ENCODE results near the gene CDK15. TPM values are rescaled to one million over a fixed set of nuclear protein-coding genes. Genes with fewer than 3 reads are reported as not detected.
"Not testable (repeated sequence)": the region's sequence is repeated elsewhere in the genome, so short reads cannot be mapped to it uniquely, and the experiment has no call there.

CDK15 gene
- polyA plus RNA-seq, 1 donor = 2.9 TPM

DNA sequence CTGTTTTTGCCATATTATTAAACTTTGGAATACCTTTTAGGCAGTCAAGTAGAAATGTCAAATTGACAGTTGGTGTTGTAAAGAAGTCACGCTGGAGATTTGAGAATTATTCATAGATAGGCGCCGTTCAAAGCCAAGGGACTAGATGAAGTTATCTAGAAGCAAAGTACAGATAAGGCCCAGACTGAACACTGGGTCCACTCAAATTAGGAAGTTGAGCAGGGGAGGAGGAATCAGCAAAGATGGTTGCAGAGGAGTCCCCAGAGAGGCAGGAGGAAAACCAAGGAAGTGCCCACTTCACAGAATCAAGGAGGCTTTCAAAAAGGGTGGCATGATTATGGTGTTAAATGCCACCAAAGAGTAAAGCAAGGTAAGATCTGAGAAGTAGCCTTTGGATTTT is 16.0 kb upstream of the CDK15 start:
- DNase-seq = no peak

DNA sequence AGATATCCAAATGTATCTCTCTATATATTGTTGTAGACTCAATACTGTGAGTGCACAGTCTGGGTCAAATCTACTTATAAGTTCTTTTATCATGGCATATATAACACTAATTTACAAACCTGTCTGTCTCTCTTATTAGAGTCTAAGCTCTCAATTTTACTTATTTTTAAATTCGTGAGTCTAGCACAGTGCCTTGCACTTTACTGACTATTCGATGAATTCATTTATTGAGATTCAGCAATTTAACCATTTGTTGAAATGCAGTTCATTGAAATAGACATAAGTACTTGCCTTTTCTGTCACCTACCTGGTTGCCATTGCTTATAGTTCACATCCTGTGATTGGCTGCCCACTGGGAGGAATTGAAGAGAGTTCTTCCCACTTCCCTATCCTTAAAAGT is 15.3 kb upstream of the CDK15 start:
- no peak for DNase-seq

DNA sequence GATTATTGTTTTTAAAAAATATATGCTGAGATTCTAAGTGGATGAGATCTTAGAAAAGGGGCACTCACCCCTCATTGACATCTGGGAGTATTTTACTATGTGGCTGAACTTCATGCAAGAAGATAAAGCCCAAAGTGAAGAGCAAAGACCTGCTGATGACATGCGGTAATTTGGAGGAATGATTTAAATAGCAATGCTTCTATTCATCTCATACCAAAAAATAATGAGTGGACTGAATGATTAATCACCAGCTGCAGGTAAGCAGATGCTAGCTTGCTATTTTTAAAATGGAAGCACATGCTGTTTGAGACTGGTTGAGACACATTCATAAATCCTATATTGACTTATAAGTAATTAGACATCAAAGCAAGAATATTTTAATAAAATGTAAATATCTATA is 12.7 kb upstream of the CDK15 start:
- DNase-seq = no peak

DNA sequence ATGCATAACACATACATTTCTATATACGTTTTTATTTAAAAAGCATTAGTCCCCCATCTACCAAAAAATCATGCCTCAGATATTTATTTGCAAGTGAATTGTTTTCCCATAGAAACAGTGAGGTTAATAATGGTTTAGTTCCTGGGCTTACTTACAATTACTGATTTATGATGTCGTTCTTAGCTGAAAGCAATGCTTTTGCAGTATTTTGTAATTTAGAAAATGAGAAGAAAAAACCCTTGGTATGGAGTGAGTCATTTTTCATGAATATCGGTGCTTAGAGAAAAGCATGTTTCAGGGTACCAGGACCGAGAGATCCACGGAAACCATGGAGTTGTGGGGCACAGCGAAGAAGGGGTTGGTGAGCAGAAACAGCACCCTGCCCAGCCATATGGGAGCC is 12.0 kb upstream of the CDK15 start:
- no peak for DNase-seq

DNA sequence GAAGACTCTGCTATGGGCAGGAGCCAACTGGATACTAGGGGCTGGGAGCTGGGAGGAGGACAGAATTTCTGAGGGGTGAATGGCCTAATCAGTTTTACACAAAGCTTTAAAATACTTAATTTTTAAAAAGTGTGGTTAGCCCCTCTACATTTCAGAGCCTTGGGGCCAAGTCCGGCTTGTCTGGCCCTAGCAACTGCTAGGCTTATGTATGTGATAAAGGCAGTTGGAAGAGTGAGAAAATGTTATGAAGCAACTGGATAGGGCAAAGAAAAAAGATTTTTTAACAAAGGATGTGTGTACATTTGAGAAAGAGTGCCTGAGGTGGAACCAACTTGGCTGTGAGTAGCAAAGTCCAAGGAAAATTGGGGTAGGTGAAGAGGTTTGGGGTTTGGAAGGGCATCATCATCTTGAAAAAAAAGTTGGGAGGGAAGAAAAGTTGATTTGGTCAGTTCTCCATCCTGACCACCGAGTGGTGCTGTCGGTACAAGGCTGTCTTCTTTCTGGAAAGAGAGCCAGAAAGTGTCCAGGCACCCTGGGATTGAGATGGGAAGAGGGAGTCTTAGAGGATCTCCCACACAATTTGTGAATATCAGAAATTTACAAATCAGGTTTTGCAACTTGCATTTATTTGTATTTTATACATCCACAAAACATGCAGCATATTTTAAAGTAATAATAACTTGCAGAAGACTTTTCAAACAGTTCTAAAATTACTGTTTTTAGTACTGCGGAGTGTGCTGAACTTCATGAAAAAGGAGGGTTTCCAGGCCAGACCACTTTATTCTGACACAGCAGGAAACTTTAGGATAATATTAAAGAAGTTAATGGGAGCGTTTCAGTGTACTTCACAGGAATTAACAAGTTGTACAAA is 10.5 kb upstream of the CDK15 start:
- DNase-seq = no peak

- DNase-seq = no peak
These were observed 9.9 kb upstream of the CDK15 start for GRCh38 chr2:201796478-201796865.

DNA sequence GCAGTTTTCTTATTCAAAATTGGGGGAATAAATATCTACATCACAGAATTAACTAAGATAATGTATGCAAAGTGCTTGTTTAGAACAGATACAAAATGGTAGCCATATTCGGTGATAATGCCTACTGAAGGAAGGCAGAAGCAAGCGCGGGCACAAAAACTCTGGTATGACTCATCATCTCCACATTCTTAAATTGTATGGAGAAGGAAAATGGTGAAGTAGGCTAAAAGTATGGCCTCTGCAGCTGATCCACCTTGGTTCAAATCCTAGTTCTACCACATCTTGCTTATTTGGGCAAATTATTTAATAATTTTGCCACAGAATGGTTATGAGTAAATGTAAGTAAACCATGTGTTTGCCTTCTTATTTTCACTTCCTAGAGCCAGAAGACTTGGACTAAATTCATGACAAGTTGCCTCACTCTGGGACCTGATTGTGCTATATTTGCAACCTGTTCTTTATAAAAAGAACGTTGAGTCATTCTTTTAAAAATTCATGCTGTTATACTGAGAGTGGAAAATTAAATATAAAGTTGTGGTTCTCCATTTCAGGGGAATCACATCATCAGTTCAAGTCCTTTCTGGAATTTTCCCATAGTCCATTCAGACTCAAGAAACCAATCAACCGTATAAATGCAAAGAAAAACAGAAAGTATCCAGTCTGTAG is 9.0 kb upstream of the CDK15 start:
- DNase-seq = no peak

DNA sequence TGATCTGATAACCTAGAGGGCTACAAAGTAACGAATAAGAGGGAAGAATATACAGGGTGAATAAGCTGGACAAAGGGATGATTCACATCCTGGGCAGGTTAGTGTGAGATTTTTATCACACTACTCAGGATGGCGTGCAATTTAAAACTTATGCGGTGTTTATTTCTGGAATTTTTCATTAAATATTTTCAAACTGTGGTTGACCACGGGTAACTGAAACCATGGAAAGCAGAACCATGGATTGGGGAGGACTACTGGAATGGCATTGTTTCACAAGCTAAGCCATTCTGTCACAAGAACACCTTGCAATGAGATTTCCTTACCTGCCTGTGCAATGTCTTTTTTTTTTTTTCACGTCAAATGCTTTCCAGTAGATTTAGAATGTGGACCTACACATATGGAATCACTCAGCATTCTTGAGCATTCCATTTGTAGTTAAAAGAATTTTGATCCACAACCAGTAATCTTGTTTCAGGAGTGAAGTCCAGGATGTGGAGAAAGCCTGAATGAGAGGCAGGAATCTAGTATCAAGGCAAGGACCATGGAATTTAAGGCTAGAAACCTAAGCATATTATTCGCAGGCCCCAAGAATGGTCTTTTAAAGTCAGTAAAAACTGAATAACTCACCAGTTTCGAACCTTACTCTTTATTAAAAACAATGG is 8.0 kb upstream of the CDK15 start:
- no peak for DNase-seq

GRCh38 chr2:201798914-201799285 is 7.4 kb upstream of the CDK15 start:
- DNase-seq = not testable (repeated sequence)

DNA sequence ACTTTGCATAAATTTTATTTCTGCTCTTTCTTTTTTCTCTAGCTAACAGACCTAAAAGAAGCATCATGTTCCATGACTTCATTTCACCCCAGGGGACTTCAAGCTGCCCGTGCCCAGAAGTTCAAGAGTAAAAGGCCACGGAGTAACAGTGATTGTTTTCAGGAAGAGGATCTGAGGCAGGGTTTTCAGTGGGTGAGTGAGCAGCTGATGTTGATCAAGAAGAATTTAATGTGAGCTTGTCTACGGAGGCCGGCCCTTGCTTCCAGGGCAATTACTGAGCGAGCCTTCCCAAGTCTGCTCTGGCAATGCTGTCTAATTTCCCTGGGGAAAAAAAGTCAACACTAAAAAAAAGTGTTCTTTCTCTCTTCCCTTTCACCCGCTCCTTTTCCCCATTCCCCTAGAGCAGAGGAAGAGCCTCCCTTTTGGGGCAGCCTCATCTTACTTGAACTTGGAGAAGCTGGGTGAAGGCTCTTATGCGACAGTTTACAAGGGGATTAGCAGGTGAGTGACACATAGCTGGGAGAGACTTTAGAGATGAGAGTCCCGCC is 1.2 kb downstream of the CDK15 start:
- peak; percentile 71 for DNase-seq

DNA sequence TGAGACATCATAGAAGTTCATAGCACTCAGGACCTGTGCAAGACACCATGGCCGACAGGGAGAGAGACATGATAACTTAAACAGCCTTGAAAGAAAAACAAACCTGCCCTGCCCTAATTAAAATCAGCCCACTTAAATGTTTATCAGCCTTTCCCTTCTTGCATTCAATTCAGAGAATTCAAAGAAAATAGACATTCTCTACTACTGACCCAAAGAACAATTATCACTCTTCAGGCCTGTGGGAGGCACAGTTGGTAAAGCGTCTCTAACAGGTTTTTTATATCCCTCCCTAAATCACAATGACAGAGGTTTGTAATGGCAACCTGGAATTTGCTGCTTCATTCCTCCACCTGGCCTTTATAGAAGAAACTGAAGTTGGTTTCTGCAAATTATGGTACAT is 1.7 kb downstream of the CDK15 start:
- DNase-seq = no peak

DNA sequence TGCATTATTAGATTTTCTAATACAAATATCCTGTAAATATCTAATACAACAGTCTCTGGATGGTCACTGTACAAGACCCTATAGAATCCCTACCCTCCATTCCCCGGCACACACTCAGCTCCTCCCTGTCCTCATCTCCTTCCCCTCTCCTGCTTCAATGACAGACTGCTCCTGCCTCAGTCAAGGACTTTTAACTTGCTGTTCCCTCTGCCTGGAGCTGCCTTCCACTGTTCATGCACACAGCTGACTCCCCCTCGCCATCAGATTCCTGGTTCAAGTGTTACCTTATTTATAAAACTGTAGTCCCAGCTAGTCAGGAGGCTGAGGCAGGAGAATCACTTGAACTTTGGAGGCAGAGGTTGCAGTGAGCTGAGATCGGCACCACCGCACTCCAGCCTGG is 3.3 kb downstream of the CDK15 start:
- DNase-seq = no peak

DNA sequence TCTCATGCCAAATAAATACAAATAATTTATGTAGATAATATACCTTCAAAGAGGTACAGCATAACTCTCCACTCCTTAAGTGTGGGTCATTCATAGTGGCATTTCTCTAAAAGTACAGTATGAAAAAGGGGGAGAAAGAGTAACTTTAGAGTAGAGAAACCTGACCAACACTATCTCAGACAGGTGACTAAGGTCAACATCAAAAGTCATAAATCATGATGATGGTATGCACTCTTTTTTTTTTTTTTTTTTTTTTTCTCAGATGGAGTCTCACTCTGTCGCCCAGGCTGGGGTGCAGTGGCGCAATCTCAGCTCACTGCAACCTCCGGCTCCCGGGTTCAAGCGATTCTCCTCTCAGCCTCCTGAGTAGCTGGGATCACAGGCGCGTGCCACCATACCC is 4.3 kb downstream of the CDK15 start:
- not testable (repeated sequence) for DNase-seq

DNA sequence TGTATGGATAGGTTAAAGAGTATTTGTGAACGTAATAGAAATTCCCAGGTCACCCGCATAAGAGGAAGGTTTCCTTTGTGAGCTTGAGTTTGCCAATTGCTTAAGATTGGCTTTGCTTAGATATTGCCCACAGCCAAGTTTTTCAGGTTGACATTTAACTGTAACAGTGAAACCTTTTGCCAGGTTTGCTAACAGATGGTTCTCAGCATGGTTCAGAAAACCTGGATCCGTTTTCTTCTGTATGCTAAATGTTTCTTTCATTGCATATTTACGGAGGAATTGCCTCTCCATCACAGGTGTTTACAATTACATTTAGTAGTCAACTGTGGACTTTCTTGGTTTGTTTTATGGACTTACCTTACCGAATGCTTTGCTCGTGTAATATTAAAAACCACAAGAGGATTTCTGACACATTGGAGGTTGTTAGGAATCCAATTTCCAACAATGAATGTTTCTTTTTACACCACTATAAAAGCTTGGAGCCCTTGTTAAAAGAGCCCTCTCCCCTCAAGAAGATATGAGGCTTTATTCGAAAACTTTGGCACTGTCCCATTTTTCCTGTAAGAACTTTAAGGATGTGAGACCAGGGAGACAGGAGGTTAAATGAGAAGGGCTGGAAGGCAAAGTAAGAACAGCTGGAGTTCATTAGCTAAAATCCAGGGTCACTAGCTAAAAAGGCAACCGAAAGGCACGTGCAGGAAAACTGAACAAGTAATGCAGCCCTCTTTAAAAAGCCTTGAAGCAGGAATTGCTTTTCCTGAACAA is 7.8 kb downstream of the CDK15 start:
- DNase-seq = no peak

DNA sequence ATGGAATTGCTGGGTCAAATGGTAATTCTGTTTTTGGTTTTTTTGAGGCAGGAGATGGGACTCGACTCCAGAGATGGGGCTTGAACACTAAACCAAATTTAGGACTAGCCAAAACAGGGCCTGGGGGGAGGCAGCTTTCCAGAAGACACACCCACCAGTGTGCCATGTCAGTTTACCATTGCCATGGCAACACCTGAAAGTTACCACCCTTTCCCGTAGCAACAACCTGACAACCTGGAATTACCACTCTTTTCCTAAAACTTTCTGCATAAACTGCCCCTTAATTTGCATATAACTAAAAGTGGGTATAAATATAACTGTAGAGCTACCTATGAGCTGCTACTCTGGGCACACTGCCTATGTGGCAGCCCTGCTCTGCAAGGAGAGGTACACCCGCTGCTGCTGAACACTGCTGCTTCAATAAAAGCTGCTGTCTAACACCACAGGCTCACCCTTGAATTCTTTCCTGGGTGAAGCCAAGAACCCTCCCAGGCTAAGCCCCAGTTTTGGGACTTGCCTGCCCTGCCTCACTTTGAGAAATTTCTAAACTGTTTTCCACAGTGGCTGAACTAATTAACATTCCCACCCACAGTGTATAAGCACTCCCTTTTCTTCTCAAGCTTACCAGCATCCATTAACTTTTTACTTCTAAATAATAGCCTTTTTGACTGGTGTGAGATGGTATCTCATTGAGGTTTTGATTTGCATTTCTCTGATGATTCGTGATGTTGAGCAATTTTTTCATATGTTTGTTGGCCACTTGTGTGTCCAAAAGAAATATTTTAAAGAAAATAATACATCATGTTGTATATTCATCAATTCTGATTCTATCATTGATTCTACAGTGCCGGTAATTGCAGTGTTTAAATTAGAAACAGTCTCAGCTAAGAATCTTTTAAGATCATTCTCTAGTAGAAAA is 10.6 kb downstream of the CDK15 start:
- DNase-seq = no peak

DNA sequence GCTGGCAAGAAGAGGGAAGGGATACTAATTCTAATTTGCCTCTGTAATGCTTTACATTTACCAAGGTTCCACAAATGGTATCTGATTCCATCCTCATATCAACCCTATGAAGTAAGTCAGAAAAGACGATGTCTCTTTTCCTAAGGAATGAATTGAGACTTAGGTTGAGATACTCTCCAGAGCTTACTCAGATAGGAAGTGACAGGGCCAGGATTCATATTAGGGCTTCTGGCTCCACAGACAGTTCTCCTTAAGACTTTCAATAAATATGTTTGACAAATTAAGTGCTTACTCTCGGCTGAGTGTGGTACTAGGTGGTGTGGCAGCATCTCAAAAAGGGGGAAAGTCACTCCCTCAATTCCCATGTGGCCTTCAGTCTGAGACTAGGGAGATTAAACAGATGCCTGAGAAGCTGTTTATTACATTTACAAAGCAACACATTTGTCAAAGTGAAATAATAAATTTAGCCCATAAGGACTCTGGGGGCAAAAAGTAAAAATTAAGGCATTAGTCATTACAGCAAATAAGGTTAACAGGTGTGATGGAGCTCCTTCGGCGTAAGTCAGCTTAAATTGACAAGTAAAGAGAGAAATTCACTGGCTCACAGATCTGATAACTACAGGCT is 14.2 kb downstream of the CDK15 start:
- no peak for DNase-seq

- no peak for DNase-seq
These were observed 14.7 kb downstream of the CDK15 start for GRCh38 chr2:201821080-201821479.

- no peak for DNase-seq
These were observed 17.9 kb downstream of the CDK15 start for GRCh38 chr2:201824212-201824611.

- no peak for DNase-seq
These were observed 21.3 kb downstream of the CDK15 start for GRCh38 chr2:201827621-201828020.

GRCh38 chr2:201828220-201828619 is 21.9 kb downstream of the CDK15 start:
- no peak for DNase-seq

DNA sequence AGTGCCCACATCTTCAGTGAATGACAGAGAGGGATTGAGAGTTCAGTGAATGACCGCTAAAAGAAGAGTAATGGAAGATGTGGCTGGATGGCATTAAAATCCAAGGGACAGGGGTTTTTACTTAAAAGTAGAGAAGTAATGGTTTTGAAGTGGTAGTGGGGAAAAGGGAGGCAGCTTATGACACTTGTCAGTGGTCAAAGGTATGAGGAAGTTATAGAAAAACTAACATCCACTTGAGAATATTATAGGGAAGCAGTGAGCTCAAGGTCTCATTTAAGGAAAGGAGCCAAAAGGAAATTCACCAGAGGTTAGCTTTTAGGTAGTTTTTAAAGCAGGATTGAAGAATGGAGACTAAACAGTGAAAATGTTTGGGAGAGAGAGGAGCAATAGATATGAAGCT is 24.3 kb downstream of the CDK15 start:
- no peak for DNase-seq
